Skin epidermis (tissue), 12 donors: ENCODE measurements around the gene HDAC9.
"Not testable (repeated sequence)": the region's sequence is repeated elsewhere in the genome, so short reads cannot be mapped to it uniquely, and the experiment has no call there.

Experiments used
- H3K27ac ChIP-seq, 21 experiments: fragments of 200-600 bp; sonication (generic) in 11 of 21; one replicate each; pipeline ENCODE4 v1.5.0; 2020; ENCODE audit warnings: mild to moderate bottlenecking in 3 of 21, inconsistent platforms in 2 of 21, moderate library complexity in 2 of 21
- H3K4me3 ChIP-seq, 7 experiments: fragments of 200-600 bp; sonication (generic) in 2 of 7; one replicate each; pipeline ENCODE4 v1.5.0; 2020; ENCODE audit warnings: inconsistent platforms in 2 of 7, mild to moderate bottlenecking in 2 of 7, moderate library complexity in 1 of 7

The HDAC9 gene

GRCh38 chr7:19020062-19020461 is 524.5 kb downstream of the HDAC9 start:
- no peak overlapping the region for H3K27ac ChIP-seq

DNA sequence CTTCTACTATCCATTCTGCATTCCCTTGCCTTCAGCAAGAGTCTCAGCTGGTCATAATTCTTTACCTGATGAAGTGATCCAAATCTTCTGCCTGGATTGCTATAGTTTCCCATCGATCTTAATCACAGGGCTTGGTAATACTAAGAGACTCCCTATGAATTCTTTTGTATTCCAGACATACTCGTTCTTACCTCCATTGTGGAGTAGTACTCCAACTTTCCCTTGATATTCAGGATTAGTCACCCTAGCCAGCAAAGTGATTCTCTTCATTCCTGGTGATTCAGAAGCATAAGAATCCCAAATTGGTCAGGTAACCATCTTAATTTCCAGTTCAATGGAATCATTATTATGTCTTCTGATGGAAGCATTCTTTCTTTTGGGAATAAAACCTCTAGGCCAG is 525.2 kb downstream of the HDAC9 start:
- Histone ChIP-seq H3K4me3 (no peak overlapping the region), H3K27ac (no peak overlapping the region)

More at GRCh38 chr7:19020062-19020461, 524.5 kb downstream of the HDAC9 start:
- no peak overlapping the region for H3K4me3 ChIP-seq

DNA sequence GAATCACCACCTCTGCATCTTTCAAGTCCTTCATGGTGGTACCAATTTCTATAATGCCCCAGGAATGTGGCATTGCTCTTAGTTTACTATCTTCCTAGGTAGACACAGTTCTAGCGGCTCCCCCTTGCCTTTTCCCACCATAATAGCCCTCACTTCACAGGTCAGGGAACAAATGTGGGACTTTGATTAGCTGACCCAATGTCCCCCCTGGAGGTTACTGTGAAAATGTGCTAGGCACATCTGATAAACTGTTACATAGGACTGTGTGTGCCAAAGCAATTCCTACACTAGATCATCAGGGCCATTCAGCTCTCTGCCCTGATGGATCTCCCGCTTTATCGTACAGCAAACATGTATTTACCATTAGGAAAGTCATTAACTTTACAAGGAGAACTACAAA is 527.9 kb downstream of the HDAC9 start:
- no peak overlapping the region for H3K27ac ChIP-seq
- no peak overlapping the region for H3K4me3 ChIP-seq

GRCh38 chr7:19024261-19024660 is 528.7 kb downstream of the HDAC9 start:
- H3K4me3 ChIP-seq: no peak overlapping the region
- H3K27ac ChIP-seq: no peak overlapping the region

DNA sequence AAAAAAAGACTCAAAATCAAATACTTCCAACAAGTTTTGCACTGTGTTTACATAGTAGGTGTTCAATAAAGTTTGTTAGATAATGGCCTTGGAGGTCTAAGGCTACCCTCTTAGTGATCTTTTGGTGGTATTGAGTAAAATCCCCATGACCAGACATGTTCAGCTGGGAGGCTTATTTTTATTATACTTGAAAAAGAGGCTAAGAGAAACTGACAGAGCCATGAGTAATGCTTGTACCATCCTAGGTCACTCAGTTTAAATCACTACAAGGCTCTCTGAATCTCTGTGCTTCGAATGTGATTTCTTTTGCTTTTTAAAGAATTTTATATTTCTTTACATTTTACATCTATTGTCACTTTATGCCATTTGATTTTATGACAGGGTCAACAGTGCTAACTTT is 531.3 kb downstream of the HDAC9 start:
- Histone ChIP-seq H3K27ac (no peak overlapping the region), H3K4me3 (no peak overlapping the region)

DNA sequence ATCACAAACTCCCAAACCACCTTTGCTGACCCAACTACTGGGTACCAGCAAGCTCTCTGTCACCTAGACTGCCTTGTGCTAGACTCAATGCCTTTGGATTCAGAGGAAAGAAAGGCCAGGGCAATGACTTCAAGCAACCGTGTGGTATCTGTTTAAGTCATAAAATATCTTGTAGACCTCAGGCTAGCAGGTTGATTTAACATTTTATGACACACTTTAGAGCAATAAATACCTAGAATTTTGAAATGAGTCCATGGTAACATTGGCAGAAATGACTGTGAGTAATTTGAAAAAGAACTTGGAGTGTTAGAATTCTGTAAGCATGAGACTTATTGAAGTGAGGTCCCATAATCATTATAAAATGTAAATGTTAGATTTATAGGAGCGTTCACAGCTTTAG is 534.7 kb downstream of the HDAC9 start:
- Histone ChIP-seq H3K27ac (no peak overlapping the region), H3K4me3 (no peak overlapping the region)

GRCh38 chr7:19032942-19033341 is 537.4 kb downstream of the HDAC9 start:
- H3K4me3 ChIP-seq, H3K27ac ChIP-seq: not testable (repeated sequence)

GRCh38 chr7:19051767-19052375 is 556.3 kb downstream of the HDAC9 start:
- no peak overlapping the region for H3K4me3 ChIP-seq
- H3K27ac ChIP-seq: no peak overlapping the region
